ENCODE data around the gene MAP3K20.
A peak's percentile ranks its signal among the peaks of the same experiment; 100 is the strongest.

Gene MAP3K20

GRCh38 chr2:173286153-173286809 is 210.6 kb downstream of the MAP3K20 start:
- ChIA-PET POLR2A (interaction anchor here (1.1 kb wide), 1 partner anchor 8 kb away, joined by 4 read pairs; no protein-coding TSS in a partner anchor), CTCF (interaction anchor here (0.8 to 1.6 kb wide), 12 partner anchors 8 to 1177 kb away, joined by 3 to 5 read pairs (median 3); no protein-coding TSS in a partner anchor)
- TF ChIP-seq CTCF (IDR thresholded peaks at IDR 0.05; ENCODE audit: control extremely low read depth, extremely low read depth, low read depth, missing control alignments) = peak; percentile 20
- peak; percentile 45 for DNase-seq (ENCODE audit: extremely low spot score)

- no peak for DNase-seq (ENCODE audit: extremely low spot score)
- ChIA-PET CTCF (interaction anchor here (1.1 to 1.6 kb wide), 3 partner anchors 11 to 161 kb away, joined by 4 to 5 read pairs (median 4); no protein-coding TSS in a partner anchor), POLR2A (interaction anchor here (1.1 kb wide), 1 partner anchor 9 kb away, joined by 4 read pairs; no protein-coding TSS in a partner anchor)
- no peak for TF ChIP-seq CTCF (IDR thresholded peaks at IDR 0.05; ENCODE audit: control extremely low read depth, extremely low read depth, low read depth, missing control alignments)
These were observed 211.9 kb downstream of the MAP3K20 start for GRCh38 chr2:173287594-173287993.

- ChIA-PET POLR2A (no interaction called here), CTCF (no interaction called here)
- DNase-seq (ENCODE audit: extremely low spot score) = no peak
- TF ChIP-seq CTCF (IDR thresholded peaks at IDR 0.05; ENCODE audit: control extremely low read depth, extremely low read depth, low read depth, missing control alignments) = no peak
These were observed 212.9 kb downstream of the MAP3K20 start for GRCh38 chr2:173288561-173288960.

GRCh38 chr2:173290046-173290445 is 214.4 kb downstream of the MAP3K20 start:
- DNase-seq (ENCODE audit: extremely low spot score) = no peak
- ChIA-PET POLR2A (no interaction called here), CTCF (no interaction called here)
- no peak for TF ChIP-seq CTCF (IDR thresholded peaks at IDR 0.05; ENCODE audit: control extremely low read depth, extremely low read depth, low read depth, missing control alignments)

GRCh38 chr2:173290518-173290917 is 214.9 kb downstream of the MAP3K20 start:
- POLR2A ChIA-PET = no interaction called here
- no peak for DNase-seq (ENCODE audit: extremely low spot score)
- CTCF ChIA-PET = no interaction called here

GRCh38 chr2:173291412-173291811 is 215.8 kb downstream of the MAP3K20 start:
- TF ChIP-seq CTCF (IDR thresholded peaks at IDR 0.05; ENCODE audit: control extremely low read depth, extremely low read depth, low read depth, missing control alignments) = no peak
- ChIA-PET POLR2A (no interaction called here), CTCF (interaction anchor here (0.7 to 2.1 kb wide), 3 partner anchors 8 to 16 kb away, joined by 3 to 5 read pairs (median 3); no protein-coding TSS in a partner anchor)
- no peak for DNase-seq (ENCODE audit: extremely low spot score)

More at GRCh38 chr2:173290518-173290917, 214.9 kb downstream of the MAP3K20 start:
- TF ChIP-seq CTCF (IDR thresholded peaks at IDR 0.05; ENCODE audit: control extremely low read depth, extremely low read depth, low read depth, missing control alignments) = no peak
